Osteoblast (primary cell): ENCODE data around the gene PRTFDC1. TPM values are rescaled to one million over a fixed set of nuclear protein-coding genes. Genes with fewer than 3 reads are reported as not detected.

Experiments used
- DNase-seq: peaks from one replicate; pipeline ENCODE4 v3.0.0; 2011; ENCODE audit warnings: low spot score, mixed read lengths; ENCODE audit not compliant: insufficient read length; ENCODE audit errors: missing footprints
- H2AFZ ChIP-seq: 2 replicates; pipeline ENCODE4 v1.6.0; 2011; ENCODE audit warnings: mild to moderate bottlenecking, low read length
- H3K27ac ChIP-seq: 2 replicates; pipeline ENCODE4 v1.5.1; 2011; ENCODE audit warnings: mild to moderate bottlenecking, low read depth, low read length, moderate library complexity
- H3K27me3 ChIP-seq: 2 replicates; pipeline ENCODE4 v1.6.0; 2012; ENCODE audit warnings: mild to moderate bottlenecking, control low read depth, inconsistent platforms, low read length, moderate library complexity; ENCODE audit not compliant: insufficient read depth
- H3K36me3 ChIP-seq: 2 replicates; pipeline ENCODE4 v1.5.1; 2011; ENCODE audit warnings: mild to moderate bottlenecking, low read length, control low read depth, moderate library complexity; ENCODE audit not compliant: insufficient read depth
- H3K4me1 ChIP-seq: 2 replicates; pipeline ENCODE4 v1.5.1; 2011; ENCODE audit warnings: mild to moderate bottlenecking, low read length, control low read depth, moderate library complexity; ENCODE audit not compliant: insufficient read depth
- H3K4me2 ChIP-seq: 2 replicates; pipeline ENCODE4 v1.6.0; 2011; ENCODE audit warnings: mild to moderate bottlenecking, low read length; ENCODE audit not compliant: insufficient read depth
- H3K4me3 ChIP-seq: fragments of 200-600 bp; sonication (generic); 3 replicates; pipeline ENCODE4 v1.5.1; 2012; ENCODE audit warnings: mild to moderate bottlenecking, low read length, inconsistent platforms; ENCODE audit not compliant: insufficient read depth
- H3K79me2 ChIP-seq: 2 replicates; pipeline ENCODE4 v1.6.0; 2012; ENCODE audit warnings: mild to moderate bottlenecking, low read length, control low read depth, inconsistent platforms; ENCODE audit not compliant: insufficient read depth
- H3K9me3 ChIP-seq: 2 replicates; pipeline ENCODE4 v1.5.1; 2011; ENCODE audit warnings: low read depth, low read length, control low read depth
- H4K20me1 ChIP-seq: 2 replicates; pipeline ENCODE4 v1.6.0; 2012; ENCODE audit warnings: mild to moderate bottlenecking, low read length, control low read depth; ENCODE audit not compliant: insufficient read depth
- CTCF ChIP-seq: IDR thresholded peaks from 2 replicates; pipeline ENCODE4 v1.5.1; 2011; ENCODE audit warnings: mild to moderate bottlenecking, low read depth, low read length, moderate library complexity; ENCODE audit errors: extremely low read depth
- total RNA-seq: library from RNA; depleted of rRNA; stranded (reverse); fragments of >200 nt; gene quantifications from 2 replicates; pipeline ENCODE4 v1.2.3, GENCODE V29; 2012

The PRTFDC1 gene
- total RNA-seq, 1 donor = 5.1 TPM

DNA sequence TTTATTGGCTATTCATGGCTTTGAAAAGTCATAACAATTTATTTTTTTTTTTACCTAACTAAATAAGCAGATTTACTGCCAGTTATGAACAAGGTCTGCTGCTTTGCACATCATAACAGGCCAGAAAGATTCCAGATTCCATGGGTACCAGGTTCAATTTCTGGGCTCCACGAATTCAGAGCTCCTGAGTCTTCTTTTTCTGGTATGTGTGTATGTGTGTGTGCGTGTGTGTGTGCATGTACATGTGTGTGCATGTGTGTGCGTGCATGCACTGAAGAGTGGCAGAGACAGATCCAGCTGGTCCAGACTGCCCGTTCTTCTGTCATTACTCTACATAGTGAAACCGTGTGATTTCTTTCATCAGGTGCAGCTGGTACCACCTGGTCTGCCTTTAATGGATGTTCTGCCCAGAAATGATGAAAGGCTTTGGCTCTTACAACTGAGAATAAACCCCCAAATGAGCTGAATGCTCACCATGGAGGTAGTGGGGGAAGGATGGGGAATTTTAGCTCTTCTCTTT lies 14.6 kb upstream of the PRTFDC1 start:
- Histone ChIP-seq H3K27ac (no peak overlapping the region), H3K9me3 (no peaks in the 10 kb centered on the region), H4K20me1 (no peaks in the 10 kb centered on the region), H2AFZ (no peak overlapping the region), H3K79me2 (no peaks in the 10 kb centered on the region), H3K4me1 (peaks cover 12% of the 10 kb centered on the region), H3K4me2 (no peak overlapping the region), H3K36me3 (no peaks in the 10 kb centered on the region), H3K4me3 (no peak overlapping the region), H3K27me3 (no peaks in the 10 kb centered on the region)
- DNase-seq = no peak
- no peak for TF ChIP-seq CTCF

GRCh38 chr10:24965051-24965450 lies 12.6 kb upstream of the PRTFDC1 start:
- H3K27ac ChIP-seq = no peak overlapping the region
- no peak overlapping the region for H2AFZ ChIP-seq
- no peaks in the 10 kb centered on the region for H4K20me1 ChIP-seq
- H3K27me3 ChIP-seq = no peaks in the 10 kb centered on the region
- no peak for DNase-seq
- no peak overlapping the region for H3K4me2 ChIP-seq
- peaks cover 8% of the 10 kb centered on the region for H3K4me1 ChIP-seq
- no peaks in the 10 kb centered on the region for H3K36me3 ChIP-seq
- no peak for TF ChIP-seq CTCF
- H3K79me2 ChIP-seq = no peaks in the 10 kb centered on the region
- no peak overlapping the region for H3K4me3 ChIP-seq
- no peaks in the 10 kb centered on the region for H3K9me3 ChIP-seq

DNA sequence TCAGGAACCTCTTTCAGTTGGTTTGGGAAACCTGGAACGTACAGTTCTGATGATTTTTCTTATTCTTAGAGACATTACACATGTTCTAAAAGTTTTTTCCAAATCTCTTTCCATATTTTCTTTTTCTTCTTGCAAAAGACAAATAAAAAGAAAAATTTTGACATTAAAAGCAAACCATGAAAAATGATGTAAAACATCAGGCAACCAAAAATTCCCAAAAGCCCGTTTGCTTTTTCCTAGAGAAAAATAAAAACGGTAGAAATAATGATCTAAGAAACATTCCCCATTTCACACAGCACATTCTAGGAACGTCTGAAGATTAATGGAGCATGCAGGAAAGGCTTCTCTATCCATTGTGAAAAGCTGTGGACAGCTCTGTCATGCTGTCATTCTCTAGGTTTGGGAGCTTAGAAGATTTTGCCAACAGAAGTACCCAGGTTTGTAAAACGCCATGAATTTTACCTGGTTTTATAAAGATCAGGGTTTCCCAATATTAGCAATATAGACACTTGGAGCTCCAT lies 11.2 kb upstream of the PRTFDC1 start:
- Histone ChIP-seq H3K4me1 (peaks cover 11% of the 10 kb centered on the region), H3K4me3 (no peak overlapping the region), H3K9me3 (no peaks in the 10 kb centered on the region), H2AFZ (no peak overlapping the region), H3K36me3 (no peaks in the 10 kb centered on the region), H3K27me3 (no peaks in the 10 kb centered on the region), H4K20me1 (no peaks in the 10 kb centered on the region), H3K27ac (no peak overlapping the region), H3K79me2 (no peaks in the 10 kb centered on the region), H3K4me2 (no peak overlapping the region)
- no peak for DNase-seq
- no peak for TF ChIP-seq CTCF

DNA sequence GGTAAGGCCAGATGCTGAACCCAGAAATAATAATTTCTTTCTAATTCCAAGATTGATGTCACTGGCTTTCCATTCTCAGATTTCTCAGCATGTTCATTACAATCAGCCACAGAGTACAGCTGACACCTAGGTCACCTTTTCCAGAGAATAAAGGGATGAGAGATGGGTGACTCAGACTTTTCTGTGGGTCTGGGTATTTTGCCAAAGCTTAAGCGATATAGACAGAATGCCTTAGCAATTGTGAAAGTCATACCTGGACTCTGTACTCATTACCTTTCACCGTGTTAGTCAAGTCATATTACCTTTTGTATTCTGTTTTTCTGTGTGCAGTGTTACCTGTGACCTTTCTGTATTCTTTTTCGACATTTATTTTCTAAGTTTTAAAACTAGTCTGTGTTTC lies 10.6 kb upstream of the PRTFDC1 start:
- Histone ChIP-seq H3K4me2 (no peak overlapping the region), H3K27me3 (no peaks in the 10 kb centered on the region), H3K27ac (no peak overlapping the region), H3K9me3 (no peaks in the 10 kb centered on the region), H3K36me3 (no peaks in the 10 kb centered on the region), H4K20me1 (no peaks in the 10 kb centered on the region), H3K79me2 (no peaks in the 10 kb centered on the region), H2AFZ (no peak overlapping the region), H3K4me1 (peaks cover 14% of the 10 kb centered on the region), H3K4me3 (no peak overlapping the region)
- DNase-seq = no peak
- no peak for TF ChIP-seq CTCF
